ENCODE measurements around the gene HEBP2. TPM values are rescaled to one million over a fixed set of nuclear protein-coding genes. Genes with fewer than 3 reads are reported as not detected.
"Not testable (repeated sequence)": the region's sequence is repeated elsewhere in the genome, so short reads cannot be mapped to it uniquely, and the experiment has no call there.

HEBP2 gene
- 41.9 TPM for total RNA-seq
- long read RNA-seq, full-length matches to known transcripts: 84 of 117 reads
- long read RNA-seq, partial matches to known transcripts: 1 of 117 reads
- long read RNA-seq, other reads (novel, unspliced or antisense): 32 of 117 reads

GRCh38 chr6:138403801-138404665, at the start of gene HEBP2:
Gene HEBP2 (plus strand): TSS chr6:138404223. CDS start chr6:138404496, 273 bp downstream.
- Histone ChIP-seq H3K27ac (peak within 1 kb of the TSS; percentile 90), H3K27me3 (no peaks in the 10 kb centered on the region), H3K36me3 (peaks cover 33% of the 10 kb centered on the region), H3K4me1 (peaks cover 5% of the 10 kb centered on the region), H3K9me3 (no peaks in the 10 kb centered on the region), H3K4me3 (peak within 1 kb of the TSS; percentile 64)
- ATAC-seq (peak; percentile 96), DNase-seq (peak; percentile 98)
- TF ChIP-seq CTCF (IDR thresholded peaks at IDR 0.05): peak; percentile 59
- intact Hi-C loops (cut with DNase I): no loop called here

GRCh38 chr6:138357928-138358327, 46.1 kb upstream of the HEBP2 start:
- TF ChIP-seq CTCF (IDR thresholded peaks at IDR 0.05): no peak
- Histone ChIP-seq H3K36me3 (no peaks in the 10 kb centered on the region), H3K27me3 (no peaks in the 10 kb centered on the region), H3K27ac (no peak overlapping the region), H3K9me3 (no peaks in the 10 kb centered on the region), H3K4me3 (no peak overlapping the region), H3K4me1 (no peaks in the 10 kb centered on the region)
- DNase-seq: no peak
- intact Hi-C loops (cut with DNase I): no loop called here
- no peak for ATAC-seq

GRCh38 chr6:138368684-138369083, 35.3 kb upstream of the HEBP2 start:
- H3K4me1 ChIP-seq; DNase-seq; H3K27me3 ChIP-seq; H3K9me3 ChIP-seq; H3K27ac ChIP-seq; H3K36me3 ChIP-seq; H3K4me3 ChIP-seq; intact Hi-C loops (cut with DNase I); ATAC-seq: not testable (repeated sequence)

- Histone ChIP-seq H3K27ac (no peak overlapping the region), H3K27me3 (no peaks in the 10 kb centered on the region), H3K36me3 (no peaks in the 10 kb centered on the region), H3K4me3 (no peak overlapping the region), H3K9me3 (no peaks in the 10 kb centered on the region), H3K4me1 (no peaks in the 10 kb centered on the region)
- ATAC-seq (no peak), DNase-seq (no peak)
- no peak for TF ChIP-seq CTCF (IDR thresholded peaks at IDR 0.05)
- intact Hi-C loops (cut with DNase I): no loop called here
Measured at GRCh38 chr6:138370631-138371451, 33.2 kb upstream of the HEBP2 start.

- no peaks in the 10 kb centered on the region for H3K9me3 ChIP-seq
- H3K27me3 ChIP-seq: no peaks in the 10 kb centered on the region
- DNase-seq (no peak), ATAC-seq (no peak)
- intact Hi-C loops (cut with DNase I): no loop called here
- H3K27ac ChIP-seq: no peak overlapping the region
- no peaks in the 10 kb centered on the region for H3K36me3 ChIP-seq
- TF ChIP-seq CTCF (IDR thresholded peaks at IDR 0.05): no peak
- H3K4me1 ChIP-seq: no peaks in the 10 kb centered on the region
- H3K4me3 ChIP-seq: no peak overlapping the region
Measured at GRCh38 chr6:138371452-138371711, 32.6 kb upstream of the HEBP2 start.

GRCh38 chr6:138371720-138372119, 32.3 kb upstream of the HEBP2 start:
- intact Hi-C loops (cut with DNase I): no loop called here
- no peaks in the 10 kb centered on the region for H3K27me3 ChIP-seq
- no peak for TF ChIP-seq CTCF (IDR thresholded peaks at IDR 0.05)
- H3K27ac ChIP-seq: no peak overlapping the region
- H3K9me3 ChIP-seq: no peaks in the 10 kb centered on the region
- H3K4me3 ChIP-seq: no peak overlapping the region
- no peak for ATAC-seq
- no peak for DNase-seq
- no peaks in the 10 kb centered on the region for H3K4me1 ChIP-seq
- no peaks in the 10 kb centered on the region for H3K36me3 ChIP-seq
